OCI-LY7 (cell line): Measurements from ENCODE around the gene CLCNKB. TPM values are rescaled to one million over a fixed set of nuclear protein-coding genes. Genes with fewer than 3 reads are reported as not detected.

ENCODE experiments used
- BruUV-seq: library from RNA; stranded (reverse); fragments of 400-500 nt; replicated peaks from 2 replicates; lab custom pipeline; 2021; lab: Mats Ljungman, UMichigan
- CTCF ChIA-PET: fragments of 300-600 bp; sonication (Branson Sonifier 250); formaldehyde crosslinking; loops from one replicate; lab custom pipeline; 2022; ENCODE audit warnings: antibody characterized with exemption; ENCODE audit not compliant: unreplicated experiment; lab: Charles Lee
- POLR2A ChIA-PET: fragments of 300-600 bp; sonication (Branson Sonifier 250); formaldehyde crosslinking; loops from one replicate; lab custom pipeline; 2022; ENCODE audit warnings: antibody characterized with exemption; lab: Charles Lee
- DNase-seq: peaks from one replicate; pipeline ENCODE4 v3.0.0-alpha.2; 2015; ENCODE audit warnings: low spot score
- H2AFZ ChIP-seq: fragments of 200-600 bp; sonication (generic), shearing (Covaris generic); 2 replicates; pipeline ENCODE4 v1.6.1; 2014; ENCODE audit warnings: mild to moderate bottlenecking, antibody characterized with exemption, low read length, moderate library complexity
- H3K27ac ChIP-seq: fragments of 200-600 bp; sonication (generic); 2 replicates; pipeline ENCODE4 v1.5.1; 2014; ENCODE audit warnings: mixed run types, low read depth, mild to moderate bottlenecking, moderate library complexity, low read length, inconsistent platforms; ENCODE audit not compliant: poor library complexity, severe bottlenecking
- H3K36me3 ChIP-seq: fragments of 200-600 bp; sonication (generic); 2 replicates; pipeline ENCODE4 v1.6.1; 2014; ENCODE audit warnings: mild to moderate bottlenecking, antibody characterized with exemption, low read length, moderate library complexity, mixed read lengths; ENCODE audit not compliant: insufficient read depth
- H3K4me1 ChIP-seq: fragments of 200-600 bp; sonication (generic); 2 replicates; pipeline ENCODE4 v1.5.1; 2014; ENCODE audit warnings: mild to moderate bottlenecking, low read length; ENCODE audit not compliant: insufficient read depth, poor library complexity, severe bottlenecking
- H3K4me2 ChIP-seq: fragments of 200-600 bp; sonication (generic); 2 replicates; pipeline ENCODE4 v1.6.1; 2014; ENCODE audit warnings: mild to moderate bottlenecking, low read length
- H3K4me3 ChIP-seq: fragments of 200-600 bp; sonication (generic); 2 replicates; pipeline ENCODE4 v1.5.1; 2014; ENCODE audit warnings: mild to moderate bottlenecking, low read depth, low read length; ENCODE audit not compliant: poor library complexity, severe bottlenecking
- H3K79me2 ChIP-seq: fragments of 200-600 bp; sonication (generic); 2 replicates; pipeline ENCODE4 v1.6.1; 2016; ENCODE audit warnings: low read depth, mild to moderate bottlenecking, low read length, moderate library complexity, mixed read lengths; ENCODE audit not compliant: insufficient read depth
- H3K9me2 ChIP-seq: fragments of 200-600 bp; sonication (generic); 2 replicates; pipeline ENCODE4 v1.6.1; 2016; ENCODE audit warnings: mild to moderate bottlenecking, low read length, mixed read lengths; ENCODE audit not compliant: insufficient read depth
- H3K9me3 ChIP-seq: fragments of 200-600 bp; sonication (generic); 2 replicates; pipeline ENCODE4 v1.6.1; 2014; ENCODE audit warnings: mild to moderate bottlenecking, mixed run types, low read length, mixed read lengths
- H4K20me1 ChIP-seq: fragments of 200-600 bp; sonication (generic); 2 replicates; pipeline ENCODE4 v1.6.1; 2014; ENCODE audit warnings: mild to moderate bottlenecking, antibody characterized with exemption, low read length, moderate library complexity, mixed read lengths; ENCODE audit not compliant: insufficient read depth
- CTCF ChIP-seq: fragments of 200-600 bp; sonication (generic); conservative IDR thresholded peaks from 2 replicates; pipeline ENCODE4 v1.5.1; 2014; ENCODE audit warnings: mild to moderate bottlenecking, antibody characterized with exemption, low read length, moderate library complexity, mixed read lengths
- EZH2phosphoT487 ChIP-seq: fragments of 200-600 bp; sonication (generic); IDR thresholded peaks from 2 replicates; pipeline ENCODE4 v1.6.1; 2018; ENCODE audit warnings: low read depth, borderline replicate concordance, mild to moderate bottlenecking, mixed run types, antibody characterized with exemption, low read length, moderate library complexity, mixed read lengths
- intact Hi-C: fragments of 100-400 bp; cut with micrococcal nuclease; formaldehyde crosslinking; loops from one replicate; pipeline ENCODE4 v1.10.0; 2022; ENCODE audit not compliant: unreplicated experiment
- total RNA-seq, 2 experiments: library from RNA; depleted of rRNA in 1 of 2; stranded (reverse); fragments of >200 nt in 1 of 2; shearing (Covaris generic) in 1 of 2; gene quantifications; 2 replicates each; pipeline ENCODE4 v1.2.3, GENCODE V29; 2014 to 2022

Gene CLCNKB
- total RNA-seq, 2 experiments from 2014 or later = not detected

- Histone ChIP-seq H3K27ac (no peak overlapping the region), H3K4me1 (peaks cover under 1% of the 10 kb centered on the region), H4K20me1 (no peaks in the 10 kb centered on the region), H3K36me3 (no peaks in the 10 kb centered on the region), H3K4me3 (no peak overlapping the region), H3K79me2 (no peaks in the 10 kb centered on the region), H3K9me3 (no peaks in the 10 kb centered on the region), H3K4me2 (no peak overlapping the region), H3K9me2 (no peaks in the 10 kb centered on the region), H2AFZ (no peak overlapping the region)
- BruUV-seq = no TSS peak
- intact Hi-C loops = no loop called here
- DNase-seq = no peak
- ChIA-PET POLR2A (interaction anchor here (2.0 kb wide), 1 partner anchor 16 kb away, joined by 6 read pairs; no protein-coding TSS in a partner anchor), CTCF (no interaction called here)
- no peak for TF ChIP-seq CTCF
- no peak for TF ChIP-seq EZH2phosphoT487
Observed at GRCh38 chr1:16053781-16054502, 10.4 kb downstream of the CLCNKB start.

- no peak for DNase-seq
- no peak overlapping the region for H3K4me3 ChIP-seq
- ChIA-PET CTCF (interaction anchor here (0.6 to 2.1 kb wide), 3 partner anchors 8 to 46 kb away, joined by 3 to 8 read pairs (median 6); no protein-coding TSS in a partner anchor), POLR2A (interaction anchor here (2.0 kb wide), 1 partner anchor 15 kb away, joined by 6 read pairs; no protein-coding TSS in a partner anchor)
- no peaks in the 10 kb centered on the region for H3K4me1 ChIP-seq
- intact Hi-C loops = no loop called here
- no peaks in the 10 kb centered on the region for H3K36me3 ChIP-seq
- H3K27ac ChIP-seq = no peak overlapping the region
- H3K9me3 ChIP-seq = no peaks in the 10 kb centered on the region
- no peaks in the 10 kb centered on the region for H4K20me1 ChIP-seq
- H2AFZ ChIP-seq = no peak overlapping the region
- TF ChIP-seq EZH2phosphoT487 = no peak
- no peak for TF ChIP-seq CTCF
- no peaks in the 10 kb centered on the region for H3K79me2 ChIP-seq
- H3K9me2 ChIP-seq = no peaks in the 10 kb centered on the region
- no peak overlapping the region for H3K4me2 ChIP-seq
- no TSS peak for BruUV-seq
Observed at GRCh38 chr1:16054598-16055540, 11.3 kb downstream of the CLCNKB start.
